ENCODE results near the gene BICD2. TPM values are rescaled to one million over a fixed set of nuclear protein-coding genes. Genes with fewer than 3 reads are reported as not detected.

Gene BICD2
- total and polyA plus RNA-seq, 2 of the 8 experiments (the other 6 are each of a cell fraction or from before 2014, with no cell fraction given), result 6.6 to 22.8 TPM

GRCh38 chr9:92740009-92740408, 24.6 kb downstream of the BICD2 start:
- FAIRE-seq (no peak), DNase-seq (ENCODE audit: low read depth in 1 of 2, low spot score in 2 of 2) (no peak)
- no peak overlapping the region for H4K91ac ChIP-seq (replicated peaks; ENCODE audit: insufficient read length, low read length)
- H3K4me3 ChIP-seq (ENCODE audit: extremely low read depth in 1 of 4, insufficient read depth in 2 of 4, low read depth in 3 of 4, low read length in 4 of 4), result no peak overlapping the region
- H2AK5ac ChIP-seq (ENCODE audit: low read depth, low read length), result no peak overlapping the region
- POLR2A ChIA-PET (ENCODE audit: partially characterized antibody), result no interaction called here
- H3K4me1 ChIP-seq (replicated peaks in 1 of 4; ENCODE audit: control insufficient read depth in 3 of 4, insufficient read depth in 4 of 4, low read length in 3 of 4), result peaks cover 0 to 7% (median 2%) of the 10 kb centered on the region in 4 experiments; a peak in 3 of 7 replicates
- peaks cover 27% of the 10 kb centered on the region for H3K79me1 ChIP-seq (ENCODE audit: low read depth, low read length)
- CTCF ChIA-PET (ENCODE audit: partially characterized antibody), result interaction anchor here (1.0 to 1.4 kb wide), 2 partner anchors 24 to 51 kb away, joined by 3 to 4 read pairs; no protein-coding TSS in a partner anchor
- no peak overlapping the region for H4K8ac ChIP-seq (ENCODE audit: extremely low read depth, insufficient read depth, low read length)
- peaks cover 0 to 91% of the 10 kb centered on the region in 2 experiments; a peak in 3 of 4 replicates for H3K79me2 ChIP-seq (ENCODE audit: control insufficient read depth in 1 of 2, insufficient read depth in 2 of 2, low read length in 2 of 2)
- no peak overlapping the region for H2AFZ ChIP-seq (ENCODE audit: low read length)
- no peak overlapping the region for H4K5ac ChIP-seq (ENCODE audit: insufficient read length, low read depth, low read length)
- H3K27me3 ChIP-seq (replicated peaks in 1 of 4; ENCODE audit: control insufficient read depth in 3 of 4, extremely low read depth in 1 of 4, insufficient read depth in 3 of 4, low read length in 3 of 4), result no peaks in the 10 kb centered on the region
- no peaks in the 10 kb centered on the region for H3K23me2 ChIP-seq (ENCODE audit: low read depth, low read length)
- H2BK5ac ChIP-seq (ENCODE audit: low read depth, low read length), result no peak overlapping the region
- WGBS, 2 experiments (ENCODE audit: extremely low coverage in 1 of 2, insufficient coverage in 1 of 2, insufficient read length in 1 of 2, insufficient replicate concordance in 2 of 2, low coverage in 1 of 2, low lambda C conversion rate in 2 of 2, missing lambda C conversion rate in 1 of 2), result 82% methylated on average over 3 of the region's 3 CpGs; no CpG with 5 or more reads in 1 of the 2 experiments
- no peak overlapping the region for H2BK20ac ChIP-seq (ENCODE audit: low read length)
- H3K4me2 ChIP-seq (ENCODE audit: insufficient read depth in 1 of 2, low read depth in 2 of 2, low read length in 2 of 2), result no peak overlapping the region
- H2BK15ac ChIP-seq (ENCODE audit: low read length), result no peak overlapping the region
- no peak overlapping the region for H3K23ac ChIP-seq (ENCODE audit: insufficient read length)
- H3K18ac ChIP-seq (ENCODE audit: extremely low read depth, low read length), result no peak overlapping the region
- H3K4ac ChIP-seq (replicated peaks; ENCODE audit: insufficient read length, low read depth, low read length), result no peak overlapping the region
- H2BK12ac ChIP-seq (ENCODE audit: low read depth, low read length), result no peak overlapping the region
- no peak overlapping the region for H2BK120ac ChIP-seq (replicated peaks; ENCODE audit: low read depth, low read length)
- H3K14ac ChIP-seq (ENCODE audit: insufficient read length), result no peak overlapping the region
- H4K20me1 ChIP-seq (replicated peaks in 1 of 2; ENCODE audit: control insufficient read depth in 1 of 2, insufficient read depth in 2 of 2, low read length in 2 of 2), result peaks cover 5 to 20% of the 10 kb centered on the region in 2 experiments
- no peak overlapping the region for H3K27ac ChIP-seq (ENCODE audit: low read depth, low read length)
- no peak overlapping the region for H3K56ac ChIP-seq (replicated peaks; ENCODE audit: insufficient read length, low read depth, low read length)
- no peaks in the 10 kb centered on the region for H3K9me3 ChIP-seq (ENCODE audit: insufficient read depth in 2 of 2, low read depth in 1 of 2, low read length in 1 of 2)
- H3K36me3 ChIP-seq (ENCODE audit: control insufficient read depth in 2 of 4, insufficient read depth in 4 of 4, low read length in 3 of 4), result no peaks in the 10 kb centered on the region
- no peak overlapping the region for H3K9ac ChIP-seq (replicated peaks in 1 of 4; ENCODE audit: extremely low read depth in 1 of 4, low read depth in 3 of 4, low read length in 3 of 4)
- TF ChIP-seq POLR2AphosphoS5 (IDR thresholded peaks at IDR 0.05; ENCODE audit: low read depth, low read length), result no peak
- TF ChIP-seq SP4 (IDR thresholded peaks at IDR 0.05; ENCODE audit: low read length), result no peak
- TF ChIP-seq RBBP5 (IDR thresholded peaks at IDR 0.05; ENCODE audit: borderline replicate concordance, low read depth, low read length), result no peak
- no peak for TF ChIP-seq MAX (IDR thresholded peaks at IDR 0.05)
- no peak for TF ChIP-seq CBX8 (IDR thresholded peaks at IDR 0.05; ENCODE audit: borderline replicate concordance, low read depth, low read length)
- no peak for TF ChIP-seq SIRT6 (IDR thresholded peaks at IDR 0.05; ENCODE audit: low read length)
- no peak for TF ChIP-seq CTCF (IDR thresholded peaks at IDR 0.05; ENCODE audit: control extremely low read depth in 1 of 3, insufficient read depth in 1 of 3, low read depth in 1 of 3, low read length in 3 of 3)

Data from H1 (cell line).